Lower lobe of right lung (tissue), 2 donors: ENCODE data around the gene EMC10. TPM values are rescaled to one million over a fixed set of nuclear protein-coding genes. Genes with fewer than 3 reads are reported as not detected.
A peak's percentile ranks its signal among the peaks of the same experiment; 100 is the strongest.
"Not testable (repeated sequence)": the region's sequence is repeated elsewhere in the genome, so short reads cannot be mapped to it uniquely, and the experiment has no call there.

Experiments
- ATAC-seq, 2 donors: fragments of 200-7000 bp; cut with Tn5 transposase; one replicate each; pipeline ENCODE4 v1.9.1; 2020 to 2022; ENCODE audit warnings: mild to moderate bottlenecking in 2 of 2, moderate library complexity in 2 of 2
- DNase-seq: peaks from one replicate; pipeline ENCODE4 v3.0.0-alpha.2; 2020
- H3K27ac ChIP-seq: fragments of 200-600 bp; one replicate; pipeline ENCODE4 v1.8.0; 2022
- H3K27me3 ChIP-seq: fragments of 200-600 bp; one replicate; pipeline ENCODE4 v1.8.0; 2022; ENCODE audit warnings: low read depth
- H3K36me3 ChIP-seq: fragments of 200-600 bp; one replicate; pipeline ENCODE4 v1.8.0; 2022; ENCODE audit warnings: mild to moderate bottlenecking
- H3K4me1 ChIP-seq: fragments of 200-600 bp; one replicate; pipeline ENCODE4 v1.8.0; 2022
- H3K4me3 ChIP-seq: fragments of 200-600 bp; one replicate; pipeline ENCODE4 v1.8.0; 2022; ENCODE audit warnings: mild to moderate bottlenecking
- H3K9me3 ChIP-seq: fragments of 200-600 bp; one replicate; pipeline ENCODE4 v1.8.0; 2022
- CTCF ChIP-seq: fragments of 200-600 bp; IDR thresholded peaks from one replicate; pipeline ENCODE4 v1.8.0; 2022; ENCODE audit warnings: antibody characterized with exemption, mild to moderate bottlenecking
- intact Hi-C: fragments of 100-400 bp; cut with DNase I; formaldehyde crosslinking; loops from one replicate; pipeline ENCODE4 v1.11.0; 2022
- total RNA-seq: library from RNA; stranded (reverse); fragmentation: NEBNext Ultra II Directional; extraction: Animal tissue kit (Norgen Biotek cat#: 25700); gene quantifications from one replicate; pipeline ENCODE4 v1.2.1, GENCODE V29; 2021
- donor health status: DM: no; HTN: yes; CAD: no; lungs with severe emphysema.

Gene EMC10
- total RNA-seq, 1 donor from 2014 or later, result 95.6 TPM

GRCh38 chr19:50517704-50518075, 41.4 kb downstream of the EMC10 start:
- ATAC-seq (no peak), DNase-seq (peak; percentile 37)
- no peak overlapping the region for H3K4me3 ChIP-seq
- H3K4me1 ChIP-seq, result no peaks in the 10 kb centered on the region
- H3K9me3 ChIP-seq, result no peaks in the 10 kb centered on the region
- H3K36me3 ChIP-seq, result no peaks in the 10 kb centered on the region
- no peak overlapping the region for H3K27ac ChIP-seq
- TF ChIP-seq CTCF, result no peak
- intact Hi-C loops, result no loop called here
- H3K27me3 ChIP-seq, result peaks cover 8% of the 10 kb centered on the region

DNA sequence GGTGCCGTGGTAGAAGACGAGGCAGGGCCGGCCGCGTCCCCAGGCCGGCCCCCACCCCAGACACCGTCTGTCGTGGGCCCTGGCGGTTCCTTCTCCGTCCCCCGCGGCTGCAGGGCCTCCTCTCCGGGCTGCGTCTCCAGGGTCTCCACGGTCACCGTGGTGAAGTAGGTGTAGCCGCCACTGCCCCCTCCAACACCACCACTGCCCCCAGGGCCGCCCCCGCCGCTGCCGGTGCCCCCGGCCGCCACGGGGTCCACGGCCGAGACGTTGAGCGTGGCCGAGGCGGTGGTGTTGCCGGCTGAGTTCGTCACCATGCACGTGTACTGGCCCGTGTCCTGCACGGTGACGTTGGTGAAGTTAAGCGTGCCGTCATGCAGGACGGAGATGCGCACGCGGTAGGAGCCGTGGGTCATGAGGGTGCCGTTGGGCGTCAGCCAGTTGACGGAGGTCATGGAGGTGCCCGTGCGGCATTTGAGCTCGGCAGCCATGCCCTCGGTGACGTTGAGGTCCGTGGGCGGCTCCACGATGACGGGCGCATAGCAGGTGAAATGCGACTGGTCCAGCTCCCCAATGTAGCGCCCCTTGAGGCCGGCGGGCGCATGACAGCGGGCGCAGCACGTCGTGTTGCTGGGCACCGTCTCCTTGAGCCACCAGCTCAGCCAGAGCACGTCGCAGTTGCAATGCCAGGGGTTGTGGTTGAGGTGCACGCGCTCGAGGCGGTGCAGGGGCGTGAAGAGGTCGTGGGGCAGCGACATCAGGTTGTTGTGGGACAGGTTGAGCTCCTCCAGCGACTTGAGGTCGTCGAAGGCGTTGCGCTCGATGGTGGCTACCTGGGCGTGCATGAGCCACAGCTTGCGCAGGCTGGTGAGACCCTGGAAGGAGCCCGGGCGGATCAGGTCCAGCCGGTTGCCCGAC, 42.0 kb downstream of the EMC10 start:
- intact Hi-C loops, result no loop called here
- ATAC-seq (no peak), DNase-seq (peak; percentile 46)
- TF ChIP-seq CTCF, result peak; percentile 11
- Histone ChIP-seq H3K36me3 (no peaks in the 10 kb centered on the region), H3K4me1 (no peaks in the 10 kb centered on the region), H3K4me3 (no peak overlapping the region), H3K9me3 (no peaks in the 10 kb centered on the region), H3K27me3 (peaks cover 8% of the 10 kb centered on the region), H3K27ac (no peak overlapping the region)

DNA sequence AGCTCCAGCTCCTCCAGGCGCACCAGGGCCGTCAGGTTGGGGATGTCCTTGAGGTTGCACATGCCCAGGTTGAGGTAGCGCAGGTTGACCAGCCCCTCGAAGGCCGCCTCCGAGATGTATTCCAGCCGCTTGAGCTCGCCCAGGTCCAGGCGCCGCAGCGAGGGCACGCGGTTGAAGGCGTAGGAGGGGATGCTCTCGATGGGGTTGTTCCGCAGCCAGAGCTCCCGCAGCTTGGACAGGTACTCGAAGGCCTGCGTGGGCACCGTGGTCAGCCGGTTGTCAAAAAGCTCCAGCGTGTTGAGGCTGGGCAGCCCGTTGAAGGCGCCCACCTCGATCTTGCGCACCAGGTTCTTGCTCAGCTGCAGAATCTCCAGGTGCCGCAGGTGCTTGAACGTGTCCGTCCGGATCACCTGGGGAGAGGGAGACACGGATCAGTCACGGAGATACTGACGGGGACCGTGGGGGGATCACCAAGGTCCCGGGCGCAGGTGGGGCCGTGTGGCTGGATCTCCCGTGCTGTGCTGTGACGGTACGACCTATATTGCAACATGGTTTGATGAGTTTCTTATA, 42.8 kb downstream of the EMC10 start:
- Histone ChIP-seq H3K36me3 (no peaks in the 10 kb centered on the region), H3K27ac (no peak overlapping the region), H3K4me1 (no peaks in the 10 kb centered on the region), H3K27me3 (peaks cover 8% of the 10 kb centered on the region), H3K9me3 (no peaks in the 10 kb centered on the region), H3K4me3 (no peak overlapping the region)
- TF ChIP-seq CTCF, result no peak
- DNase-seq, result peak; percentile 42
- intact Hi-C loops, result no loop called here
- no peak for ATAC-seq

- intact Hi-C loops, result no loop called here
- Histone ChIP-seq H3K27ac (no peak overlapping the region), H3K4me3 (no peak overlapping the region), H3K9me3 (no peaks in the 10 kb centered on the region), H3K4me1 (no peaks in the 10 kb centered on the region), H3K27me3 (no peaks in the 10 kb centered on the region), H3K36me3 (no peaks in the 10 kb centered on the region)
- DNase-seq, result peak; percentile 25
- no peak for ATAC-seq
- TF ChIP-seq CTCF, result no peak
Measured at GRCh38 chr19:50520822-50521465, 44.6 kb downstream of the EMC10 start.

GRCh38 chr19:50522881-50523280, 46.6 kb downstream of the EMC10 start:
- Histone ChIP-seq H3K27ac (no peak overlapping the region), H3K27me3 (no peaks in the 10 kb centered on the region), H3K4me1 (no peaks in the 10 kb centered on the region), H3K4me3 (no peak overlapping the region), H3K36me3 (no peaks in the 10 kb centered on the region), H3K9me3 (no peaks in the 10 kb centered on the region)
- ATAC-seq (no peak), DNase-seq (no peak)
- no peak for TF ChIP-seq CTCF
- intact Hi-C loops, result no loop called here

GRCh38 chr19:50528052-50528451, 51.7 kb downstream of the EMC10 start:
- H3K4me1 ChIP-seq, H3K36me3 ChIP-seq, DNase-seq, H3K27ac ChIP-seq, H3K4me3 ChIP-seq, ATAC-seq, intact Hi-C loops, H3K9me3 ChIP-seq: not testable (repeated sequence)
- H3K27me3 ChIP-seq, result peaks cover 15% of the 10 kb centered on the region
